ENCODE results near the gene COX7A1. TPM values are rescaled to one million over a fixed set of nuclear protein-coding genes. Genes with fewer than 3 reads are reported as not detected.

Gene COX7A1
- total RNA-seq, 1 experiment from 2014 or later, result not detected

- Histone ChIP-seq H2BK20ac (ENCODE audit: low read depth, low read length, poor library complexity, severe bottlenecking) (no peak overlapping the region), H3K9me3 (ENCODE audit: control insufficient read depth, low read depth, low read length) (no peaks in the 10 kb centered on the region), H4K91ac (ENCODE audit: insufficient read length, low read depth, low read length) (no peak overlapping the region), H3K56ac (ENCODE audit: insufficient read length, low read depth, low read length) (no peak overlapping the region), H3K9ac (ENCODE audit: extremely low read depth, insufficient read length, low read length) (no peak overlapping the region), H3K27me3 (ENCODE audit: insufficient read depth, low read length) (no peaks in the 10 kb centered on the region), H3T11ph (ENCODE audit: low read length) (no peak overlapping the region), H3K14ac (ENCODE audit: insufficient read depth, low read length) (no peak overlapping the region; the same call in 1 of the 2 replicates), H2BK5ac (ENCODE audit: insufficient read length, low read length) (no peak overlapping the region), H4K20me1 (ENCODE audit: control insufficient read depth, insufficient read depth, insufficient read length) (no peaks in the 10 kb centered on the region), H3K79me2 (ENCODE audit: insufficient read depth, low read length) (no peaks in the 10 kb centered on the region; the same call in 1 of the 2 replicates), H3K4me2 (ENCODE audit: insufficient read depth, insufficient read length, low read length) (peak overlapping the region; percentile 93), H3K4me1 (ENCODE audit: insufficient read depth, low read length) (peaks cover 2% of the 10 kb centered on the region; the same call in 1 of the 2 replicates), H3K79me1 (ENCODE audit: insufficient read depth, low read depth, low read length, poor library complexity, severe bottlenecking) (no peaks in the 10 kb centered on the region), H3K23ac (ENCODE audit: insufficient read length, low read depth, low read length) (no peak overlapping the region), H3K23me2 (ENCODE audit: insufficient read length, low read depth, low read length, poor library complexity, severe bottlenecking) (peaks cover 14% of the 10 kb centered on the region), H4K5ac (ENCODE audit: insufficient read length, low read depth, low read length) (no peak overlapping the region), H2AK5ac (ENCODE audit: insufficient read length, low read length) (no peak overlapping the region), H3K27ac (ENCODE audit: insufficient read length, low read depth, low read length) (no peak overlapping the region), H3K18ac (ENCODE audit: insufficient read length, low read depth, low read length) (no peak overlapping the region), H3K4ac (ENCODE audit: low read depth, low read length) (no peak overlapping the region), H2AFZ (ENCODE audit: low read length) (no peak overlapping the region), H2BK120ac (ENCODE audit: low read depth, low read length, poor library complexity, severe bottlenecking) (no peak overlapping the region), H4K8ac (replicated peaks; ENCODE audit: insufficient read length, low read depth, low read length) (no peak overlapping the region), H2BK15ac (ENCODE audit: low read depth, low read length) (no peak overlapping the region), H2BK12ac (ENCODE audit: insufficient read length, low read depth, low read length) (no peak overlapping the region)
- Mint-ChIP-seq H3K9me3 (no peaks in the 10 kb centered on the region; a peak in 1 of 5 replicates), H3K4me3 (peak overlapping the region; percentile 95 to 99), H3K4me1 (peaks cover 26 to 46% of the 10 kb centered on the region in 2 experiments), H3K36me3 (ENCODE audit: insufficient read depth in 1 of 3, low read depth in 3 of 3) (peaks cover 29 to 70% (median 66%) of the 10 kb centered on the region in 3 experiments; a peak in 6 of 7 replicates), H3K27me3 (ENCODE audit: low read depth) (peaks cover 3% of the 10 kb centered on the region; the same call in 1 of the 2 replicates), H3K27ac (peak overlapping the region in 1 of 3 experiments; percentile 81; a peak in 2 of 7 replicates)
- no peak for DNase-seq
- TF ChIP-seq, protein P1, sequence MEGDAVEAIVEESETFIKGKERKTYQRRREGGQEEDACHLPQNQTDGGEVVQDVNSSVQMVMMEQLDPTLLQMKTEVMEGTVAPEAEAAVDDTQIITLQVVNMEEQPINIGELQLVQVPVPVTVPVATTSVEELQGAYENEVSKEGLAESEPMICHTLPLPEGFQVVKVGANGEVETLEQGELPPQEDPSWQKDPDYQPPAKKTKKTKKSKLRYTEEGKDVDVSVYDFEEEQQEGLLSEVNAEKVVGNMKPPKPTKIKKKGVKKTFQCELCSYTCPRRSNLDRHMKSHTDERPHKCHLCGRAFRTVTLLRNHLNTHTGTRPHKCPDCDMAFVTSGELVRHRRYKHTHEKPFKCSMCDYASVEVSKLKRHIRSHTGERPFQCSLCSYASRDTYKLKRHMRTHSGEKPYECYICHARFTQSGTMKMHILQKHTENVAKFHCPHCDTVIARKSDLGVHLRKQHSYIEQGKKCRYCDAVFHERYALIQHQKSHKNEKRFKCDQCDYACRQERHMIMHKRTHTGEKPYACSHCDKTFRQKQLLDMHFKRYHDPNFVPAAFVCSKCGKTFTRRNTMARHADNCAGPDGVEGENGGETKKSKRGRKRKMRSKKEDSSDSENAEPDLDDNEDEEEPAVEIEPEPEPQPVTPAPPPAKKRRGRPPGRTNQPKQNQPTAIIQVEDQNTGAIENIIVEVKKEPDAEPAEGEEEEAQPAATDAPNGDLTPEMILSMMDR (conservative IDR thresholded peaks at IDR 0.05), result no peak
- no CpG with 5 or more reads among the region's 1 CpG for WGBS (ENCODE audit: extremely low coverage, insufficient read length, low lambda C conversion rate)
These were observed 36.0 kb downstream of the COX7A1 start for GRCh38 chr19:36116344-36116637.
